ENCODE measurements around the gene CCDC154. TPM values are rescaled to one million over a fixed set of nuclear protein-coding genes. Genes with fewer than 3 reads are reported as not detected.
A peak's percentile ranks its signal among the peaks of the same experiment; 100 is the strongest.
"Not testable (repeated sequence)": the region's sequence is repeated elsewhere in the genome, so short reads cannot be mapped to it uniquely, and the experiment has no call there.

CCDC154 gene
- total and polyA plus RNA-seq, 3 experiments from 2014 or later, result 2.3 to 2.8 TPM; not detected in 1

DNA sequence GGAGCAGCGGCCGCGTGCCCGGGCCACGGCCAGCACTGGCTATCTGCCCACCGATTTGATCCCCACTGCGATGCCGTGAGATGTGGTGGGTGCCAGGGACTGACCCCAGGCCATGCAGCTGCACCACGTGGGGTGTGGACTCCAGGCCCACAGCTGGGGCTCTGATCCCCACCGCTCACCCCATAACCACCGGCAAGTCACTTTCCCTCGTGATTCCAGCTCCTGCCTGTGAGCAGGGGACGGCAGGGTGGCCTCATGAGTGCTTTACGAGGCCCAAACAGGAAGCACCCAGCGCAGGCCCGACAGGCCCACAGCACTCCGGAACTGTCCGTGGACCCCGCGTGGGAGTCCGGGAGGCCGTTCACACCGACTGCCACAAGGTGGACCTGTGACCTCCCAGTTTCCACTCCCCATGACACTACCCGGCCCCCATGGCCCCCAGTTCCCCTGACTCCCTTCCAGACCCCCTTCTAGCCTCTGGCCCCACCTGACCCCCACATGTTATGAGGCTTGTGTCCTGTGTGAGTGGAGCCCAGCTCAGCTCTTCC is 43.8 kb upstream of the CCDC154 start:
- Histone ChIP-seq H3K36me3 (ENCODE audit: insufficient read depth, low read length) (no peaks in the 10 kb centered on the region), H3K9me3 (ENCODE audit: low read length) (no peaks in the 10 kb centered on the region), H3K4me1 (ENCODE audit: insufficient read depth, low read length) (peaks cover 10% of the 10 kb centered on the region), H3K4me3 (ENCODE audit: low read length) (no peak overlapping the region), H3K27ac (ENCODE audit: low read depth, low read length) (no peak overlapping the region), H3K27me3 (ENCODE audit: insufficient read depth, low read length, poor library complexity, severe bottlenecking) (no peaks in the 10 kb centered on the region)
- Mint-ChIP-seq H3K4me1 (peaks cover 8 to 9% (median 8%) of the 10 kb centered on the region in 3 donors), H3K9me3 (peaks cover 0 to 2% (median 0%) of the 10 kb centered on the region in 5 donors), H3K27ac (no peak overlapping the region), H3K4me3 (no peak overlapping the region), H3K36me3 (peaks cover 0 to 3% (median 0%) of the 10 kb centered on the region in 3 donors), H3K27me3 (peaks cover 0 to 2% of the 10 kb centered on the region in 2 donors)
- ChIA-PET POLR2A (no interaction called here), CTCF (no interaction called here)
- DNase-seq, result no peak

DNA sequence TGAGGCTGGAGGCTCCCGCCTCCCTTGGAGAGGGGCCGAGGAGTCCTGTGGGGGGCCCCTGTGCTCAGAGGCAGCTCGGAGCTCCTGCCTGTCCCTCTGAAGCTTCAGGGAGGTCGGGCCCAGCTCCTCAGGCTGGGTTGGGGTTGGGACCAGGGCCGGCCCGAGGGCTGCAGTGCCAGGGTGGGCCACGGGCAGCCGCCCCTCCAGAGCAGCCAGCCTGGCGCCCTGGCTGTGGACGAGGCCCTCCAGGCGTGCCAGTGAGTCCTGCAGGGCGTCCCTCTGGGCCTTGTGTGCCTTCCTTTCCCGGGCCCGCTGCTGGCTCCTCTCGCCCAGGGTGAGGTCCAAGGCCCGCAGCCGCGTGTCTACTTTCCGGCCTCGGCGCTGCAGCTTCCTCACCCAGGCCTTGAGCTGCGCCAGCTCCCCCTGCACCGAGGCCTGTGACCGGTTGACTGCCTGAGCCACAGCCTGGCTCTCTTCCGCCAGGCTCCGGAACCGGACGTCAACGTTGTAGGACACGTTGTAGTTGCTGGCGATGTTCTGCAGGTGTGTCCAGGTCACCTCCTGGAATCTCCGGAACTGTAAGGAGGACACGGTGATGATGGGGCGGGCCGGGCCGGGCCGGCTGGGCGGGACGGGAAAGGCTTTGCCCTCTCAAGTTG is 43.2 kb upstream of the CCDC154 start:
- Histone ChIP-seq H3K27ac (ENCODE audit: low read depth, low read length) (no peak overlapping the region), H3K27me3 (ENCODE audit: insufficient read depth, low read length, poor library complexity, severe bottlenecking) (no peaks in the 10 kb centered on the region), H3K4me1 (ENCODE audit: insufficient read depth, low read length) (peaks cover 5% of the 10 kb centered on the region), H3K4me3 (ENCODE audit: low read length) (no peak overlapping the region), H3K36me3 (ENCODE audit: insufficient read depth, low read length) (no peaks in the 10 kb centered on the region), H3K9me3 (ENCODE audit: low read length) (no peaks in the 10 kb centered on the region)
- Mint-ChIP-seq H3K27me3 (peaks cover 0 to 2% of the 10 kb centered on the region in 2 donors), H3K27ac (no peak overlapping the region), H3K36me3 (no peaks in the 10 kb centered on the region), H3K9me3 (peaks cover 0 to 2% (median 0%) of the 10 kb centered on the region in 5 donors), H3K4me3 (no peak overlapping the region), H3K4me1 (peaks cover 3% of the 10 kb centered on the region in 3 donors)
- ChIA-PET CTCF (no interaction called here), POLR2A (no interaction called here)
- DNase-seq, result no peak

DNA sequence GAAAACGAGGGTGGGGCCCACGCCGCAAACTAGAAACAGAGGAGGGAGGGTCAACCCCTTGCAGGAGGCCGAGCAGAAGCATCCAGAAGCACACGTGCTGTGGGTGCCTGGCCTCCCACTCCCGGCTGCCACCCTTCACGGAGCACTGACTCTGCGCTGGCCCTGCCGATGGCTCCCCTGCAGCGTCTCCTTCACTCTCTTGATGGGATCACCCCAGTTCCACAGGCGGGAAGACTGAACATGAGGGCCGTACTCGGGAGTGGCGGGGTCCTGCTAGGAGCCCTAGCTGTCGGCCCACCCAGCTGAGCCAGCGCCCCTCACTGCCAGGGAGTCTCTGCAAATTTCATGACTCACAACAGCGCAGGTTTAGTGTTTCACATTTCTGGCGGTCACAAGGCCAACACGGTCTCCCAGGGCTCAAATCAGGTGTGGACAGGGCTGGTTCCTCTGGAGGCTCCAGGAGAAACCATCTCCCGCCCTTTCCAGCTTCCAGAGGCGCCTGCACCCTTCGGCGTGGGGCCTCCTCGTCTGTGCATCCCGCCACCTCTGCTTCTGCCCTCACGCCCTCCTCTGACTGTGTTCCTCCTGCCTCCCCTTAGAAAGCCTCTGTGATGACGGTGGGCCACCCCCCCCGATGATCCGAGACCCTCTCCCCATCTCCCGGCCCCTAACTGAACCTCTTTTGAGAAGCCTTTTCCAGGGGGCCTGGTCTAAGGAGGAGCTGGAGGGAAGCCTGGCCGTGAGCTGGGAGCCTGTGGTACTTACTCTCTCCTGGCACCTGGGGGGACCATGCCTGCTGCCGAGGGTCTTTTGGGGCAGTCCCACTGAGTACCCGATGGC is 42.4 kb upstream of the CCDC154 start:
- CTCF ChIA-PET, result no interaction called here
- no peak for DNase-seq
- Histone ChIP-seq H3K9me3 (ENCODE audit: low read length) (no peaks in the 10 kb centered on the region), H3K36me3 (ENCODE audit: insufficient read depth, low read length) (no peaks in the 10 kb centered on the region), H3K27ac (ENCODE audit: low read depth, low read length) (no peak overlapping the region), H3K4me1 (ENCODE audit: insufficient read depth, low read length) (no peaks in the 10 kb centered on the region), H3K4me3 (ENCODE audit: low read length) (no peak overlapping the region), H3K27me3 (ENCODE audit: insufficient read depth, low read length, poor library complexity, severe bottlenecking) (no peaks in the 10 kb centered on the region)
- H3K4me1 Mint-ChIP-seq, result no peaks in the 10 kb centered on the region
- POLR2A ChIA-PET, result no interaction called here
- H3K9me3 Mint-ChIP-seq, result peaks cover 0 to 2% (median 0%) of the 10 kb centered on the region in 5 donors
- H3K4me3 Mint-ChIP-seq, result no peak overlapping the region
- peaks cover 0 to 5% of the 10 kb centered on the region in 2 donors for H3K27me3 Mint-ChIP-seq
- peak overlapping the region in 1 of 8 donors; percentile 71 for H3K27ac Mint-ChIP-seq
- no peaks in the 10 kb centered on the region for H3K36me3 Mint-ChIP-seq

DNA sequence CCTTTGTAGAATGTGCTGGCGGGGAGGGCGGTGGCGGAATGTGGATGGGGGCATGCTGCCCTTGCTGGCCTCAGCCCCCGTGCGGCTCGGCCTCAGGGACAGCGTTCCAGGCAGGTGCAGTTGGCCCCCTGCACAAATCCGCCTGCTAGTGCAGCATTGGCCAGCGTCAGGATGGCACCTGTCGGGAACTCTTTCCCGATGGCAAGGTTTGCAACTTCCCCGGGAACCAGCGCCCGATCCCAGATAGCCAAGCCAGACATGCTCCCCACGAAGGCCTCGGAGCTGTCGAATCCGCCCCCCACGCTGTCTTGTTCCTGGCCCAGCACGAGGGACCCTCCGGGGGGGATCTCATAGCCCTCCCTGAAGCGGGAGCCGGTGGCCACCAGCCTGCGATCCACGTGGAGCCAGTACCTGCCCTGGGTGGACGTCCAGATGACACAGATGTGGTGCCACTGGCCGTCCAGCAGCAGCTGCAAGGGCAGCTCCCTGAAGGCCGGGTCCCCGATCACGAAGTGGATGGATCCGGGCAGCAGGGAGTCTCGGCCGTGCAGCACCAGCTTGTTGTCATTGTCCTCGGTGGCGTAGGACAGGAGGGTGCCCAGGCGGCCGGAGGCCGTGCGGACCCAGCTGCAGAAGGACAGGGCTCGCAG is 41.6 kb upstream of the CCDC154 start:
- Histone ChIP-seq H3K36me3 (ENCODE audit: insufficient read depth, low read length) (no peaks in the 10 kb centered on the region), H3K27me3 (ENCODE audit: insufficient read depth, low read length, poor library complexity, severe bottlenecking) (no peaks in the 10 kb centered on the region), H3K4me1 (ENCODE audit: insufficient read depth, low read length) (no peaks in the 10 kb centered on the region), H3K27ac (ENCODE audit: low read depth, low read length) (no peak overlapping the region), H3K9me3 (ENCODE audit: low read length) (no peaks in the 10 kb centered on the region), H3K4me3 (ENCODE audit: low read length) (no peak overlapping the region)
- CTCF ChIA-PET, result no interaction called here
- H3K4me1 Mint-ChIP-seq, result peaks cover 0 to 2% (median 0%) of the 10 kb centered on the region in 3 donors
- no peak overlapping the region for H3K4me3 Mint-ChIP-seq
- H3K27ac Mint-ChIP-seq, result no peak overlapping the region
- peaks cover 0 to 4% (median 0%) of the 10 kb centered on the region in 3 donors for H3K36me3 Mint-ChIP-seq
- H3K9me3 Mint-ChIP-seq, result peaks cover 0 to 2% (median 0%) of the 10 kb centered on the region in 5 donors
- H3K27me3 Mint-ChIP-seq, result peaks cover 7% of the 10 kb centered on the region in 2 donors
- DNase-seq, result no peak
- POLR2A ChIA-PET, result no interaction called here

DNA sequence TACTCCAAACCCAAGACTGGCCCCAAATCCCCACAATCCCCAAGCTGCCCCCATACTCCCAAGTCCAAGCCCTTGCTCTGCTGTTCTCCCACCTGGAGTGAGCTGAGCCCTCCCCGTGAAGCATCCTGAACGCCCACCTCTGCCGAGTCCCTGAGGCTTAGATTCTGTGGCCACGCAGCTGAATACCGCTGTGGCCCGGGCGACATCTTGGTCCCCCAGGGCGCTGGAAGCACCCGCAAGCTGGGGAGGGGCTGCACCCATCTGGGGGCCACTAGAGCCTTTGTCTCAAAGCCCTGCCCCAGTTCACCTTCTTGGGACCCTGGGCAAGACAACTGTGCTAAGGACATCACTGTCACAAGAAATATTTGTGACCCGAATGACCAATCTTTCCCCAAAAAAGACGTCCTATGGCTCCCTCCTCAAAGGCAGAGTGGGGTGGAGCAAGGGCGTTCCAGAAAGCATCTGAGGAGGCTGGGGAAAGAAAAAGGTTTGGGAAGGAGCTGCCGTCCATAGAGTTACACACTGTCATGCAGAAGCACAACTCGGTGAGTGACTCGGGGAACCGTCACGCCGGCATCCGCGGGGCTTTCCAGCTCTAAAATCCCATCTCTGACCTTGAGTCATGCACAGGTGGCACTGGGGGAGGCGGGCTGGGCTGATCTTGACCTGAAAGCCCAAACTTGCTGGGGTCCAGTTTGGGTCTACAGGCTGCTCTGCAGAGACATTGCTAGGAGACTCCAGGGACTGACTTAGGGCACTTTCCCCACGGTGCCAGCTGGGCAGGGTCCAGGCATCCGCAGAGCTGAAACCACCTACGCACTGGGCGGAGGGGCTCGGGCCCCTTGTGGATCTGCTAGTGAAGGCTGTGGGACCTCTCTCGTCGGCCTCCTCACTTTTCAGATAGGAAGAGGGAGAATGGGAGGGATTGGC is 37.8 kb upstream of the CCDC154 start:
- no peaks in the 10 kb centered on the region for H3K9me3 ChIP-seq (ENCODE audit: low read length)
- no peak overlapping the region for H3K27ac ChIP-seq (ENCODE audit: low read depth, low read length)
- no peaks in the 10 kb centered on the region for H3K4me1 ChIP-seq (ENCODE audit: insufficient read depth, low read length)
- no peak for DNase-seq
- Mint-ChIP-seq H3K4me3 (peak overlapping the region in 1 of 7 donors; percentile 33), H3K36me3 (peaks cover 0 to 4% (median 0%) of the 10 kb centered on the region in 3 donors), H3K4me1 (peaks cover 0 to 2% (median 0%) of the 10 kb centered on the region in 3 donors), H3K27ac (no peak overlapping the region), H3K9me3 (peaks cover 0 to 2% (median 0%) of the 10 kb centered on the region in 5 donors), H3K27me3 (peaks cover 10 to 13% of the 10 kb centered on the region in 2 donors)
- ChIA-PET CTCF (no interaction called here), POLR2A (no interaction called here)
- no peaks in the 10 kb centered on the region for H3K36me3 ChIP-seq (ENCODE audit: insufficient read depth, low read length)
- no peaks in the 10 kb centered on the region for H3K27me3 ChIP-seq (ENCODE audit: insufficient read depth, low read length, poor library complexity, severe bottlenecking)
- H3K4me3 ChIP-seq (ENCODE audit: low read length), result no peak overlapping the region

DNA sequence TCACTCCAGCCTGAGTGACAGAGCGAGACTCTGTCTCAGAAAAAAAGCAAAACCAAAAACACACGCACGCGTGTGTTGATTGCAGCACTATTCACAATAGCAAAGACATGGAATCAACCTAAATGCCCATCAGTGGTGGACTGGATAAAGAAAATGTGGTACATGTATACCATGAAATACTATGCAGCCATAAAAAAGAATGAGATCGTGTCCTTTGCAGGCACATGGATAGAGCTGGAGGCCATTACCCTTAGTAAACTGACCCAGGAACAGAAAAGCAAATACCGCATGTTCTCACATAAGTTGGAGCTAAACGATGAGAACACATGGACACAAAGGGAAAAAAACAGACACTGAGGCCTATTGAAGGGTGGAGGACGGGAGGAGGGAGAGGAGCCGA is 34.6 kb upstream of the CCDC154 start:
- H3K27ac Mint-ChIP-seq; H3K27me3 ChIP-seq (ENCODE audit: insufficient read depth, low read length, poor library complexity, severe bottlenecking); POLR2A ChIA-PET; CTCF ChIA-PET; H3K9me3 ChIP-seq (ENCODE audit: low read length); H3K36me3 Mint-ChIP-seq; H3K36me3 ChIP-seq (ENCODE audit: insufficient read depth, low read length); H3K4me3 ChIP-seq (ENCODE audit: low read length); H3K4me1 ChIP-seq (ENCODE audit: insufficient read depth, low read length); H3K9me3 Mint-ChIP-seq; DNase-seq; H3K27ac ChIP-seq (ENCODE audit: low read depth, low read length): not testable (repeated sequence)
- peaks cover 10 to 13% of the 10 kb centered on the region in 2 donors for H3K27me3 Mint-ChIP-seq
- H3K4me1 Mint-ChIP-seq, result peaks cover 10 to 12% (median 12%) of the 10 kb centered on the region in 3 donors
- peak overlapping the region in 1 of 7 donors; percentile 20 for H3K4me3 Mint-ChIP-seq

DNA sequence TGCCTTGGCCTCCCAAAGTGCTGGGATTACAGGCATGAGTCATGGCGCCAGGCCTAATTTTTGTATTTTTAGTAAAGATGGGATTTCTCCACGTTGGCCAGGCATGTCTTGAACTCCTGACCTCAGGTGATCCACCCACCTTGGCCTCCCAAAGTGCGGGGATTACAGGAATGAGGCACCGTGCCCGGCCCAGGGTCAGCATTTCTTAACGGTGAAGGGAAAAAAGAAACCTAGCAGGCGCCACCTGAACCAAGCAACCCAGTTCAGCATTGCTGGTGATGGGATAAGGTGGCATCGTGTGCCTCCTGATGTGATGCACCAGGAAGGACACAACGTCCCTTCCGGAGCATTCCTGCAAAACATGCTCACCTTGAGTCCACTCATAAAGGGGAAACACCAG is 32.7 kb upstream of the CCDC154 start:
- Histone ChIP-seq H3K4me3 (ENCODE audit: low read length) (no peak overlapping the region), H3K27me3 (ENCODE audit: insufficient read depth, low read length, poor library complexity, severe bottlenecking) (no peaks in the 10 kb centered on the region), H3K4me1 (ENCODE audit: insufficient read depth, low read length) (peaks cover 19% of the 10 kb centered on the region), H3K27ac (ENCODE audit: low read depth, low read length) (no peak overlapping the region), H3K9me3 (ENCODE audit: low read length) (no peaks in the 10 kb centered on the region), H3K36me3 (ENCODE audit: insufficient read depth, low read length) (no peaks in the 10 kb centered on the region)
- Mint-ChIP-seq H3K27ac (peak overlapping the region in 1 of 8 donors; percentile 33), H3K9me3 (no peaks in the 10 kb centered on the region), H3K4me1 (peaks cover 17 to 21% (median 19%) of the 10 kb centered on the region in 3 donors), H3K36me3 (peaks cover 0 to 4% (median 0%) of the 10 kb centered on the region in 3 donors), H3K27me3 (peaks cover 10 to 11% of the 10 kb centered on the region in 2 donors), H3K4me3 (peak overlapping the region in 1 of 7 donors; percentile 3)
- ChIA-PET POLR2A (no interaction called here), CTCF (interaction anchor here (1.2 kb wide), 1 partner anchor 41 kb away, joined by 3 read pairs; no protein-coding TSS in a partner anchor)
- DNase-seq, result no peak

All from CD8-positive, alpha-beta memory T cell (primary cell).